ENCODE measurements around the gene SFSWAP.
A peak's percentile ranks its signal among the peaks of the same experiment; 100 is the strongest.
"Not testable (repeated sequence)": the region's sequence is repeated elsewhere in the genome, so short reads cannot be mapped to it uniquely, and the experiment has no call there.

The SFSWAP gene

DNA sequence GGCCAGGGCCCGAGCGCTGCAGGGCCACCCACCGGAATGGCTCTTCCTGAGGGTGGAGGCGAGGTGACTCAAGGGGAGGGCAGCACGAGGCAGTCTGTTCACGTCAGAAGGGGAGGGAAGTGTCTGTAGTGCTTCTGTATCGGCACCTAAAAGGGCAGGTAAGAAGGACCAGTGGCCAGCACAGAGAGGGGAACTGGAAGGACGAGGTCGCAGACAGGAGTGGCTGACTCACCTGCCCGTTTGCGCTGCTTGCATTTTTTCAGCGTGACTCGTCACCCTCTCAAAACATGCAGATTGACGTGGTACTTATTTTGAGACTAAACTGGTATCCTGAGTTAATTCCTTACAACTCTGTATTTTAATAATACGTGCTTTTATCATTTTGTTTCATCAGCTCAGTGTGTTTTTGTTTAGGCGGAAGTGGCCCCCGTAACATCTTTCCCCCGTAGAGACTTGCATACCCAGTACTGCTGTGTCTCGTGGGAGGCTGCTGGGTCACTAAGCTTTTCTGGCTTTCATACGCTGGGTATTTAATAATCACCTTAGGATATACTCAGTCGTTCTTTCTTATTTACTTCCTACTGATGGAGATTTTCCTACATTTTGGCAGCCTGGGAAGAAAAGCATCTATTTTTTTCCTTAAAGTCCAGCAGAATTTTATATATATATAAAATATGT lies 26.4 kb downstream of the SFSWAP start:
- DNase-seq, result no peak

GRCh38 chr12:131738196-131738595 lies 27.3 kb downstream of the SFSWAP start:
- DNase-seq, result peak in 1 of 2 donors; percentile 78

- no peak for DNase-seq
Observed at GRCh38 chr12:131740626-131741025, 29.7 kb downstream of the SFSWAP start.

GRCh38 chr12:131742761-131743160 lies 31.9 kb downstream of the SFSWAP start:
- DNase-seq, result not testable (repeated sequence)

DNA sequence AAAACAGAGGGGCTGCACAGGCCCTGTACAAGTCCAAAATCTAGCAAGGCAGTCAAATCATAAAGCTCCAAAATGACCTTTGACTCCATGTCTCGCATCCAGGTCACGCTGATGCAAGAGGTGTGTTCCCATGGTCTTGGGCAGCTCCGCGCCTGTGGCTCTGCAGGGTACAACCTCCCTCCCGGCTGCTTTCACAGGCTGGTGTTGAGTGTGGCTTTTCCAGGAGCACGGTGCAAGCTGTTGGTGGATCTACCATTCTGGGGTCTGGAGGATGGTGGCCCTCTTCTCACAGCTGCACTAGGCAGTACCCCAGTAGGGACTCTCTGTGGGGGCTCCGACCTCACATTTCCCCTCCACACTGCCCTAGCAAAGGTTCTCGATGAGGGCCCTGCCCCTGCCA lies 32.5 kb downstream of the SFSWAP start:
- not testable (repeated sequence) for DNase-seq

DNA sequence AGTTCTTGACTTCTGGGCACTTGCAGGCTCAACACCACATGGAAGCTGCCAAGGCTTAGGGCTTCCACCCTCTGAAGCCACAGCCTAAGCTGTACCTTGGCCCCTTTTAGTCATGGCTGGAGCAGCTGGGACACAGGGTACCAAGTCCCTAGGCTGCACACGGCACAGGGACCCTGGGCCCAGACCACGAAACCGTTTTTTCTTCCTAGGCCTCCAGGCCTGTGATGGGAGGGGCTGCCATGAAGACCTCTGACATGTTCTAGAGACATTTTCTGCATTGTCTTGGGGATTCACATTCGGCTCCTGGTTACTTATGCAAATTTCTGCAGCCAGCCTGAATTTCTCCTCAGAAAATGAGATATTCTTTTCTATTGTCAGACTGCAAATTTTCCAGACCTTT lies 33.0 kb downstream of the SFSWAP start:
- not testable (repeated sequence) for DNase-seq

DNA sequence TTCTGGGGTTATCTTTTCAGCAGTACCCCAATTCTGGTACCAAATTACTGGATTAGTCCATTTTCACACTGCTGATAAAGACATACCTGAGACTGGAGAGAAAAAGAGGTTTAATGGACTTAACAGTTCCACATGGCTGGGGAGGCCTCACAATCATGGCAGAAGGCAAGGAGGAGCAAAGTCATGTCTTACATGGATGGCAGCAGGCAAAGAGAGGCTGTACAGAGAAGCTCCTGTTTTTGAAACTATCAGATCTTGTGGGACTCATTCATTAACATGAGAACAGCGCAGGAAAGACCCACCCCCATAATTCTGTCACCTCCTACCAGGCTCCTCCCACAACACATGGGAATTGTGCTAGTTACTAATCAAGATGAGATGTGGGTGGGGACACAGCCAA lies 33.8 kb downstream of the SFSWAP start:
- not testable (repeated sequence) for DNase-seq

DNA sequence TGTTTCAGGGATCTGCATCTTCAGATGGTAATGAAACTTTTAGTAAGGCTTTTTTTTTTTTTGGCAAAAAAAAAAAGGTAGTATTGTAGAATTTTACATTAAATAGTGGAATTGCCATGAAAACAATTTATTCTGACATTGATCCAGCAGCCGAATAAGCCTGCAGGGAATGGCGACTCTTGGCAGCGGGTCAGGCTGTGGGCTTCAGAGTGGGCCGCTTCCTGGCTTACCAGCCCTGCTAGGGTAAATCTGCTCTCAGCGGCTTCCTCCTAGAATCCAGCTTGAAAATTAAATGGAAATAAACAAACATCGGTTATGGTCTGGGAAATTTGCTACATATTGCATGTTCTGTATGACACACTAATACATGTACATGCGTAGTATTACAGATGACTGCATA lies 34.8 kb downstream of the SFSWAP start:
- DNase-seq, result no peak

GRCh38 chr12:131747276-131748177 lies 36.6 kb downstream of the SFSWAP start:
- DNase-seq, result no peak

DNA sequence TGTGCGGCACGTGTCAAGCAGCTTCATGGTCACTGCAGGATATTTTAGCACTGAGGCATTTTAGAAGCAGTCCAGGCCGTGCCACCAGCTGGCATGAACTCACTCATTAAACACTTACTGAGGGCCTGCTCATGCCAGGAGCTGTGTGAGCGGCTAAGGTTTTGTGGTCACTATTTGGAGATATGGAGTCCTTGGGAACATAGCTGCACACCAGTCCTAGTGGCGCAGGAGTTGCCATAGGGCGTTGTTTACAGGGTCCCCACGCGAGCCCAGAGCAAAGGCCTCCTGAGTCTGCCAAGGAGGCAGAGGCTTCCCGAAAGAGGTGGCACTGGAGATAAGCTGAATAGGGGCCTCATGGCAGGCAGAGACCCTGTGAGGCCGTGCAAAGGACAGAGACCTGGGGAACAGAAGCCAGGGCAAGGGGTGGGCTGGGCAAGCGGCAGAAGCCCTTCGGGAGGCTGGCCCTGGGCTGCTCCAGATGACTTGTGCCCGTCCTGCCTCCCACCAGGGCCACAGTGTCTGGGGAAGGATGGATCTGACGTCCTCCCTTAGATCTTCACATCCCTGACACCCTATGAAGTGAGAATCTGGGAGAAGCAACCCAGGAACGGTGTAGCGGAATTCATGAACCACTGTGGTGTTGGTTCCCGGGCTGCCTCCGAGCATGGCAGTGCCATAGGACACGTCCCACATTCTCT lies 38.9 kb downstream of the SFSWAP start:
- DNase-seq, result no peak

GRCh38 chr12:131751335-131751734 lies 40.4 kb downstream of the SFSWAP start:
- peak in 1 of 2 donors; percentile 7 for DNase-seq

DNA sequence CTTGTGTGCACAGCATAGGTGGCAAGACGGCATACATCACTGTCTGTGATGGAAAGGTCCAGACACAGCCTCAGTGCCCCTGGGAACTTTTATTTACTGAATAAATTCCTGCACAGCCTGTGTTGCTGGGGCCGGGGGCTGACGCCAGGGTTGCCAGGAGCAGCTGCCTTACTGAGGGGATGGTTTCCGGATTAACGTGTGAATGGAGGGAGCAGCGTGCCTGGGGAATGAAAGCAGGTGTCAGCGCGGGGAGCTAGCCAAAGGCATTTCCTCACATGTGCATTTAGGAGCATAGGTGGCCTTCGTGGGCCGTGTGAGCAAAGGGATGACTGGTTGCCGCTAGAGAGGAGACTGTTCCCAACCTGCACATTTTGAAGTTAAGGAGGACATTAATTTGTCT lies 41.6 kb downstream of the SFSWAP start:
- DNase-seq, result no peak

DNA sequence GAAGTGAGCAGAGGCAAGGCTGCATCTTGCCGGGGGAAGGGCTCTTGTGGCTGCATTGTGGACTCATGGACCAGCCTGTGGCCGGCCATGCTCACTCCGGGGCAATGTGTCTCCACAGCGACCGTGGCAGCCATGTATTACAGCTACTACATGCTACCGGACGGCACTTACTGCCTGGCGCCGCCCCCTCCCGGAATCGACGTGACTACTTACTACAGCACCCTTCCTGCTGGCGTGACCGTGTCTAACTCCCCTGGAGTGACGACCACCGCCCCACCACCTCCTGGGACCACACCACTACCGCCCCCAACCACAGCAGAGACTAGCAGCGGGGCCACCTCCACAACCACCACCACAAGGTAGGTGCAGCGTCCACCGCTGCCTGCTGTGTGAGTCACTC lies 42.1 kb downstream of the SFSWAP start:
- no peak for DNase-seq

GRCh38 chr12:131753757-131754156 lies 42.9 kb downstream of the SFSWAP start:
- no peak for DNase-seq

GRCh38 chr12:131754184-131754583 lies 43.3 kb downstream of the SFSWAP start:
- no peak for DNase-seq

DNA sequence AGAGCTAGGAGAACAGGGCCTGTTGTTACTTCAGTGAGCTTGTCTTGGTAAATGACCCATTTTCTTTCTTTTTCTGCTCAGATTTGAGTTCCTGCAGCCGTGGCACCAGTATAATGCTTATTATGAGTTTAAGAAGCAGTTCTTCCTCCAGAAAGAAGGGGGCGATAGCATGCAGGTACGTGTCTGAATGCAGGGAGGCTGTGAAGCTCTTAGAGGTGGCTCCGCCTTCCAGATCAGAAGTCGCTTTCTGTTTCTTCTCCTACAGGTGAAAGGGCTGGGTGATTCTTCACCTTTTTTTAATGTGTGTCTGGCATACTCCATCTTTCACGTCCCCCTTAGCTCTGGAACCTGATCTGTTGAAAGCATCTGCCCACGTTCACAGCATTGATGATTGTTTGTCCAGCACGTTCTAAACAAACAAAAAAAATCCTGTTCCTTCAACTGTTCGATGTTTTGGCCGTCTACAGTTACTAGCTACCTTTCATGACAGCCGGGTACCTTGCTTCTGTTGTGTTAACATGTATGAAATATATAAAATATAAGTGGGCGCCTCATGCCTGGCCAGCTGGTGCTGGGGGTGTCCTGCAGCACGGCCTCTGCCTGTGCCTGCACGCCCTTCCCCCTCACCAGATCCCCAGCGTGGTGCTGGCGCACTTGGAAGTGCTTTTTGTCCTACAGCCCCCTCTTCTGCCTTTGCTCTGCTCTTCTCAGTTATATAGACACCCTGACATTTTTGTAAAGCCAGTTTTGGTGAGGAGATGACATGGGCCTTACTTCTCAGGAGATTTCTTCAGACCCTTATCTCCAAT lies 44.6 kb downstream of the SFSWAP start:
- no peak for DNase-seq

DNA sequence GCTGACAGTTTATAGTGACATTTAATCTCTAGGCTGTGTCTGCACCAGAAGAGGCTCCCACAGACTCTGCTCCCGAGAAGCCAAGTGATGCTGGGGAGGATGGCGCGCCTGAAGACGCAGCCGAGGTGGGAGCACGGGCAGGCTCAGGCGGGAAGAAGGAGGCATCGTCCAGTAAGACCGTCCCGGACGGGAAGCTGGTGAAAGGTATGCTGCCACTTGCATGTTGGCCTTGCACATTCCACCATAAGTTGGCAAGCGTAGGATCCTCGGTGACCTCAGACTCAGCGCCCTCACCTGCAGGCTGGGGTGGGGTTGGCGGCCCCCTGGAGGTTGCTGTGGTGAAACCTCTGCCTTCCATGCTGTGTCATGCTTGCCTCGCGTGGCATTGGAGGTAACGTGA lies 45.6 kb downstream of the SFSWAP start:
- DNase-seq, result no peak

DNA sequence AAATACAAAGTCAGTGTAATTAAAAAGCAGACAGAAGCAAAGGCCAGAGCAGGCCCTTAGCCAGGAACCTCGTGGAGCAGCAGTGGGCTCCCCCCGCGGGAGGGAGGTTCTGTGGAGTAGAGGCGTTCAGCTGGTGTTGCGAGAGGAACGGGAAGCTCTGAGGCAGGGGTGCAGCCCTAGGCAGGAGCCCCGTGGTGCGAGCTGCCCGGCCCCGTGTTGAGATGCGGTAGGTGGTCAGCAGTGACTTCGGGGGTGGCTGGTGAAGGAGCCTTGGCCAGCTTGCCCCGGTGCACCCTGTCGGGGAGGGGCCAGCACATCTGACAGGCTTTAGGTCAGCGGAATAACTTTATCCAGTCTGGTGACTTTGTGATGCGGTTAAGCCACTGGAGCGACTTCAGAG lies 46.2 kb downstream of the SFSWAP start:
- DNase-seq, result no peak

DNA sequence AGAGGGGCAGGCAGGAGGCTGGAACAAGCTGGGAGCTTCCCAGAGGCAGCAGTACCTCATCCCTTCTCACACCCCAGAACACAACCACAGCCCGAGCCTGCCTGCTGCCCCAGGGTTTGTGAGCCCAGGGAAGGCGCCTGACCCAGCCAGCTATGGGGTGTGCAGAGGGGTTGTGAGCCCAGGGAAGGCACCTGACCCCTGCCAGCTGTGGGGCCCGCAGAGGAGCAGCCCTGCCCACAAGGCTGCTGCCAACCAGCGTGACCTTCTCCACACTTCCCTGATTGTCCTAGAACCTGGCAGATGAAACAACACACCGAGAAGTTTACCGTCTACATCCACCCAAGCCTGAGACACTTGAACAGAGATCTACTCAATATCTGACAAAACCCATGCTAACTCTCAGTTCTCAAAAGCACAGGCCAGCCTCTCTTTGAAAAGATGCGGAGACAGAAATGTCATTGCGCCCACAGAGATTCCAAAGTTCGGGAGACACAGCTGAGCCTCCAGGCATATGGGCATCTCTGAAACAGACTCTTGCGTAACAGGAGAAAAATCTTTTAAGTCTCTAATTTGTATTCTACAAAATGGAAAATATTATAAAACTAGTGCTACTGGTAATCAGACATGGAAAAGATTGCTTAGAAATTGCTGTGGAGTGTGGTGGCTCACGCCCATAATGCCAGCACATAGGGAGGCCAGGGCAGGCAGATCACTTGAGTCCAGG lies 47.3 kb downstream of the SFSWAP start:
- DNase-seq, result no peak

GRCh38 chr12:131759176-131759575 lies 48.3 kb downstream of the SFSWAP start:
- DNase-seq, result no peak

GRCh38 chr12:131761638-131762037 lies 50.7 kb downstream of the SFSWAP start:
- no peak for DNase-seq

- DNase-seq, result peak in 1 of 2 donors; percentile 20
Observed at GRCh38 chr12:131764738-131765137, 53.8 kb downstream of the SFSWAP start.
